Stomach smooth muscle (tissue), 2 donors: ENCODE measurements around the gene OR14A2.
"Not testable (repeated sequence)": the region's sequence is repeated elsewhere in the genome, so short reads cannot be mapped to it uniquely, and the experiment has no call there.

Experiments used
- H3K27ac ChIP-seq: one replicate; pipeline ENCODE4 v1.7.0; 2013; ENCODE audit warnings: mild to moderate bottlenecking, low read length, inconsistent platforms
- H3K27me3 ChIP-seq, 2 donors: one replicate each; pipeline ENCODE4 v1.7.0; 2013; ENCODE audit warnings: low read length in 2 of 2; ENCODE audit not compliant: insufficient read depth in 2 of 2, control insufficient read depth in 1 of 2
- H3K36me3 ChIP-seq, 2 donors: one replicate each; pipeline ENCODE4 v1.7.0; 2013; ENCODE audit warnings: low read length in 2 of 2; ENCODE audit not compliant: control insufficient read depth in 2 of 2, insufficient read depth in 2 of 2
- H3K4me1 ChIP-seq: one replicate; pipeline ENCODE4 v1.7.0; 2013; ENCODE audit warnings: low read length; ENCODE audit not compliant: control insufficient read depth, insufficient read depth
- H3K4me3 ChIP-seq, 2 donors: one replicate each; pipeline ENCODE4 v1.7.0; 2013; ENCODE audit warnings: low read length in 2 of 2
- H3K9ac ChIP-seq, 2 donors: one replicate each; pipeline ENCODE4 v1.7.0; 2013; ENCODE audit warnings: low read length in 2 of 2, mild to moderate bottlenecking in 1 of 2
- H3K9me3 ChIP-seq, 2 donors: one replicate each; pipeline ENCODE4 v1.7.0; 2013; ENCODE audit warnings: low read length in 2 of 2; ENCODE audit not compliant: control insufficient read depth in 2 of 2
- donor health status: healthy.
- donor health status: Pancreatic carcinoma.

Gene OR14A2

DNA sequence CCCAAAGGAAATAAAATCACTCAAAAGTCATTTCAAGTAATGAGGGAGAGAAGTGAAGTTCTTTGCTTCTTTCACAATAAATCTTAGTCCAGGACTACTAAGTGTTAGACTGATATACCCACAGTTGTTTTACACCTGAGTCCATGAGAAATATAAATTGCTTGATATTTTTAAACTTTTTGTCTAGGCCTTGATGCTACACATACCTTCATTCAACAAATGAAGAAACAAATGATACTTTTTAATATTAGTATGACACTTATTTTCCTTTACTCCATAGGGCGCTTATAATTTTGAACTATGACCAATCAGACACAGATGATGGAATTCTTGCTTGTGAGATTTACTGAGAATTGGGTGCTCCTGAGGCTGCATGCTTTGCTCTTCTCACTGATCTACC is 9.6 kb downstream of the OR14A2 start, which contains the start of gene OR14K1:
Gene OR14K1 (plus strand): TSS at position 301 of the 400 bp plus-strand sequence. CDS start 0 bp downstream, at position 301.
- H3K36me3 ChIP-seq: no peaks in the 10 kb centered on the region
- H3K4me1 ChIP-seq: no peaks in the 10 kb centered on the region
- H3K27ac ChIP-seq: no peak within 1 kb of the TSS
- no peak within 1 kb of the TSS for H3K4me3 ChIP-seq
- no peak within 1 kb of the TSS for H3K9ac ChIP-seq
- no peaks in the 10 kb centered on the region for H3K27me3 ChIP-seq
- no peaks in the 10 kb centered on the region for H3K9me3 ChIP-seq

DNA sequence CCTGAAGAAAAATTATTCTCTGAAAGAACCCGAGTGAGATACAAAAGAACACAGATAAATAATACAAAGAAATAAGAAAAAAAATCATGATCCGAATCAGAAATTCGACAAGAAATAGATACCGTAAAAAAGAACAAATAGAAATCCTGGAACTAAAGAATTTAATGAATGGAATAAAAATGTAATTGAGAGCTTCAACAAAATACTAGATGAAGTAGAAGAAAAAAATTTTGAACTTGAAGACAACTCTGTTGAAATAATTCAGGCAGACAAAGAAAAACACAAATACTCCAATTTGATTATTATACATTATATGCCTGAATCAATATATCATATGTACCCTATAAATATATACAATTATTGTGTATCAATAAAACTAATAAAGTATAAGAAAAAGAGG is 26.7 kb downstream of the OR14A2 start:
- Histone ChIP-seq H3K36me3 (no peaks in the 10 kb centered on the region), H3K4me3 (no peak overlapping the region), H3K27me3 (no peaks in the 10 kb centered on the region), H3K4me1 (no peaks in the 10 kb centered on the region), H3K9me3 (peaks cover 0 to 5% of the 10 kb centered on the region in 2 donors), H3K9ac (no peak overlapping the region), H3K27ac (no peak overlapping the region)

DNA sequence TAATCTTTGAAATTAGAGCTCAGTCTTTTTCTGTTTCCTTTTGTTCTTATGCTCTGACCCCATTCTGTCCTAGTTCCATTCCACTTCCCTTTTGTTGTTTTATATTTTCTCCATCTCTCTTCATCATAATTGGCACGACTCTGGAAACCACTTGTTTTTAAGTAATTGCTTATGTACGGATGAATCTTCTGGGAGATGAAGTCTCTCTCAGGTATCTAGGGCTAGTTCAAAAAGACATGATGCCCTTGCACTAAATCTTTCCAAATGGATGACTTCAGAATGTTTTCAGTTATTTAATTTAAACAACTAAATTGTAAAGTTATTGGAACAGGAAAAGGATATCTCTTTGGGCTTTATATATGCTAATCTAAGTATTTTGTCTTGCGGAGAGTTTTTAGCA is 31.4 kb downstream of the OR14A2 start, which contains the start of gene OR6F1:
Gene OR6F1 (minus strand): TSS at position 101 of the 400 bp plus-strand sequence. CDS start 3,891 bp downstream, outside the sequence.
- Histone ChIP-seq H3K4me3 (no peak within 1 kb of the TSS), H3K36me3 (no peaks in the 10 kb centered on the region), H3K9ac (no peak within 1 kb of the TSS)

DNA sequence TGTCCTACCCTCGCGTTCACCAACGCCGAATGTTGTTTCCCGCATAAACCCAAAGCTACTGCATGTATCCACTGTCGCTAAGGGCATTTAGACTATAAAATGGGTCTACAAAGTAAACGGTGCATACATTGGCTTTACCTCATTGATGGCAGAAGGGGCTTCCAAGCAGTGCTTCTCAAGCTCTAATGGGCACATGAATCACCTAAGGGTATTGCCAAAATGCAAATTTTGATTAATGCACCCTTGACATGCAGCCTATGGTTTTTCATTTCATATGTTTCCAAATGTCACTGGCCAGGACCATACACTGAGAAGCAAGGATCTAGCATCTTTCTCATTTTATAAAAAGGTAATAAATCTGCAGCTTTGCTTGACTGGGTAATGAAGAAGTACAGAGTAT is 34.2 kb downstream of the OR14A2 start:
- Histone ChIP-seq H3K4me3 (no peak overlapping the region), H3K9me3 (no peaks in the 10 kb centered on the region), H3K27ac (no peak overlapping the region), H3K27me3 (no peaks in the 10 kb centered on the region), H3K9ac (no peak overlapping the region), H3K4me1 (no peaks in the 10 kb centered on the region), H3K36me3 (no peaks in the 10 kb centered on the region)

More for the DNA sequence above, 31.4 kb downstream of the OR14A2 start, which contains the start of gene OR6F1:
- Histone ChIP-seq H3K4me1 (no peaks in the 10 kb centered on the region), H3K27ac (no peak within 1 kb of the TSS), H3K27me3 (no peaks in the 10 kb centered on the region), H3K9me3 (peaks cover 0 to 3% of the 10 kb centered on the region in 2 donors)

DNA sequence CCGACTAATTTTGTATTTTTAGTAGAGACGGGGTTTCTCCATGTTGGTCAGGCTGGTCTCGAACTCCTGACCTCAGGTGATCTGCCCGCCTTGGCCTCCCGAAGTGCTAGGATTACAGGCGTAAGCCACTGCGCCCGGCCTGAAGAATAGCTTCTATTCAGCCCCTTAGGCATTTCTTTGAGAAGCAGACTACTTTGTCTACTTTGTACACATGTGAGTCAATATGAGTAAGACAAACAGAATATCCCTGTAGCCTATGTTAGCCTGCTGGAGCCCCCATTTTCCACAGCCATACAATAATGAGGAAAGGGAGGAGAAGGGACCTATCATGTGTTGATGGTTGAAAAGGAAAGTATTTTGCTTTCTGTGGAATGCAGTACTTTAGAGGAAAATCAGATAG is 37.3 kb downstream of the OR14A2 start:
- H3K4me3 ChIP-seq, H3K9ac ChIP-seq, H3K27ac ChIP-seq, H3K4me1 ChIP-seq, H3K36me3 ChIP-seq, H3K9me3 ChIP-seq, H3K27me3 ChIP-seq: not testable (repeated sequence)

DNA sequence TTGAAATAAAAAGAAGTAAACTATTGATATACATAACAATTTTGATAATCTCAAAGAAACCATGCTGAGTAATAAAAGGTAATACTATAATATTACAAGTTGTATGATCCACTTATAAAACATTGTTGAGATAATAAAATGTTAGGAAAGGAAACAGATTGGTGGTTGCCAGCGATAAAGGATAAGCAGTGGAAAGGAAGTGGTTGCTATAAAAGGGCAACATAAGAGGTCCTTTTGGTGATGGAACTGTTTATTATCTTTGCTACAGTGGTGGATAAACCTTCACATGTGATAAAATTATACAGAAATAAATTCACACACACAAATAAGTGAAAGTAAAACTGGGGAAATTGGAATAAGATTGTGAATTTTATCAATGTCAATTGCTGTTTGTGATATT is 46.6 kb downstream of the OR14A2 start:
- H3K4me1 ChIP-seq: no peaks in the 10 kb centered on the region
- H3K4me3 ChIP-seq: no peak overlapping the region
- H3K9me3 ChIP-seq: peaks cover 0 to 8% of the 10 kb centered on the region in 2 donors
- H3K27me3 ChIP-seq: no peaks in the 10 kb centered on the region
- H3K36me3 ChIP-seq: no peaks in the 10 kb centered on the region
- H3K9ac ChIP-seq: no peak overlapping the region
- H3K27ac ChIP-seq: no peak overlapping the region

DNA sequence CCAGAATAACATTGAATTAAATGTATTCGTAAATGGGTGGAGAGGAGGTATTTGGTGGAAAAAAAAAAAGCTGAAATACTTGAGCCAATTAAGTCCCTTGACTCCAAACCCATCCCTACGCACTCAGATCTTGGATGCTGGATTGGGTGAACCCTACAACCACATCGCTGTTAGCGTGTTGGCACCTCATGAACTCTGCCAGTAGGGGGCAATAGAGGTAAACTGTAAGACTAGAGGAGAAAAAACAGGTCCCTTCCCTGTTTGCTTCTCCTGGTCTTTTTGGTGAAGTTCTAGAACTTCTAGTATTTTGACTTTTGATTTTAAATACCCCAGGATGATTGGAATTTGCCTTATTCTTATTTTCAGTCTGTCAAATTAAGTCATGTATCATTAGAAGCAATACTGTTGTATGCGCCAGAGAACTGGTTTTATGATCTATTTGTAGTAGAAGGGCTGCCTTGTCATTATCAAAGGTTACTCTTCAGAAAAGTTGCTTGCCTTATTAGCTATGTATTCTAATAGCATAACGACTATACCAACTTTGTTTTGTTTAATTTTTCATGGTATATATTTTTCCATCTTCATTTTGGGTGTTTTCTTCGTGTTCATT is 66.5 kb downstream of the OR14A2 start:
- Histone ChIP-seq H3K27me3 (no peaks in the 10 kb centered on the region), H3K36me3 (no peaks in the 10 kb centered on the region), H3K4me1 (no peaks in the 10 kb centered on the region), H3K27ac (no peak overlapping the region), H3K4me3 (no peak overlapping the region), H3K9ac (no peak overlapping the region), H3K9me3 (no peaks in the 10 kb centered on the region)

DNA sequence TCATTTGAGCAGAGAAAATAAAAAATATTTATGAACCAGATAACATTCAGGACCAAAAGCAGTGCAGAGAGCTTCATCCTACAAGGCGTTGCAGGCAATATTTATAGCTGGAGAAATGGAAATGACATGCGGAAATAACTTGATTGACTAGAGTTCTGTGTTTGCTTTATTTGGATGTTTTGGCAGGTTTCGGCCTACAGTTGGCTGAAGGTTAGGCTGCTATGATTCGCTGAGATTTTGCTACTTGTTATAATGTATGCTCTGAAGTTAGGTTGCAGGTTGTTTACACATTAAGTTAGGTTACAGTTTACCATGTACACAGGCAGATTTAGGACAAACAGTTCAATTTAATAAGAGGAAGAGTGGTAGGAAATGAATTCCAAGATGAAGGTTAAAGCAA is 67.8 kb downstream of the OR14A2 start:
- H3K4me3 ChIP-seq: no peak overlapping the region
- H3K9me3 ChIP-seq: no peaks in the 10 kb centered on the region
- H3K9ac ChIP-seq: no peak overlapping the region
- no peak overlapping the region for H3K27ac ChIP-seq
- no peaks in the 10 kb centered on the region for H3K27me3 ChIP-seq
- H3K4me1 ChIP-seq: no peaks in the 10 kb centered on the region
- no peaks in the 10 kb centered on the region for H3K36me3 ChIP-seq

DNA sequence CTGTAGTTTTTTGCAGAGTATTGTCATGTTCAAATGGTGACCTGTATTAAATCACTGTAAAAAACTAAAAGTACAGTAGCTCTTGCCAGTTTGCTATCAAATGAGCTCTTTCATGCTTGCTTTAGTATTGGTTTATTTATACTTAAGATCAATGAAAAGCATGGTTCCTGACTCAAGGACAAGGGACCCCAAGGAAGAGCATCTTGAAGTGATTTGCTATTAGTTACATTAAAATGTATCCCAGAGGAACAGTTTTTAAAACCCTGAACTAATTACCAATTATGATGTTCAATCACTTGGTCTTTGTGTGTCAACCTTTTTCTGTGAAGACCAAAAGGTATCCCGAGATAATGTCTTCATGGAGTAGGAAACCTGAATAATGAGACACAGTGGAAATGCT is 68.3 kb downstream of the OR14A2 start, which contains the start of gene OR13G1:
Gene OR13G1 (minus strand): TSS at position 101 of the 400 bp plus-strand sequence. CDS start 6,698 bp downstream, outside the sequence.
- Histone ChIP-seq H3K27me3 (no peaks in the 10 kb centered on the region), H3K27ac (no peak within 1 kb of the TSS), H3K9me3 (no peaks in the 10 kb centered on the region), H3K36me3 (no peaks in the 10 kb centered on the region), H3K4me3 (no peak within 1 kb of the TSS), H3K4me1 (no peaks in the 10 kb centered on the region), H3K9ac (no peak within 1 kb of the TSS)
